ENCODE data around the gene SAPCD1.

SAPCD1 gene

GRCh38 chr6:31769684-31770371, 7.4 kb downstream of the SAPCD1 start:
- H3K4me1 ChIP-seq (ENCODE audit: insufficient read depth, low read length), result no peaks in the 10 kb centered on the region
- H2AFZ ChIP-seq (ENCODE audit: low read depth, low read length), result no peak overlapping the region
- H3K27me3 ChIP-seq (ENCODE audit: insufficient read depth, low read length), result no peaks in the 10 kb centered on the region
- H3K4me3 ChIP-seq (ENCODE audit: low read length), result no peak overlapping the region
- H3K9me3 ChIP-seq (ENCODE audit: low read length), result no peaks in the 10 kb centered on the region
- H3K36me3 ChIP-seq (ENCODE audit: insufficient read depth, low read length), result peaks cover 2% of the 10 kb centered on the region

- Histone ChIP-seq H3K27me3 (ENCODE audit: insufficient read depth, low read length) (no peaks in the 10 kb centered on the region), H3K9me3 (ENCODE audit: low read length) (no peaks in the 10 kb centered on the region), H3K36me3 (ENCODE audit: insufficient read depth, low read length) (no peaks in the 10 kb centered on the region), H3K4me3 (ENCODE audit: low read length) (no peak overlapping the region), H2AFZ (ENCODE audit: low read depth, low read length) (no peak overlapping the region), H3K4me1 (ENCODE audit: insufficient read depth, low read length) (no peaks in the 10 kb centered on the region)
These were observed 8.4 kb downstream of the SAPCD1 start for GRCh38 chr6:31770860-31771259.

- Histone ChIP-seq H2AFZ (ENCODE audit: low read depth, low read length) (no peak overlapping the region), H3K36me3 (ENCODE audit: insufficient read depth, low read length) (no peaks in the 10 kb centered on the region), H3K4me3 (ENCODE audit: low read length) (no peak overlapping the region), H3K9me3 (ENCODE audit: low read length) (no peaks in the 10 kb centered on the region), H3K4me1 (ENCODE audit: insufficient read depth, low read length) (peaks cover under 1% of the 10 kb centered on the region), H3K27me3 (ENCODE audit: insufficient read depth, low read length) (no peaks in the 10 kb centered on the region)
These were observed 9.5 kb downstream of the SAPCD1 start for GRCh38 chr6:31771992-31772358.

GRCh38 chr6:31775184-31775583, 12.7 kb downstream of the SAPCD1 start:
- H3K27me3 ChIP-seq (ENCODE audit: insufficient read depth, low read length), result no peaks in the 10 kb centered on the region
- no peak overlapping the region for H2AFZ ChIP-seq (ENCODE audit: low read depth, low read length)
- H3K36me3 ChIP-seq (ENCODE audit: insufficient read depth, low read length), result peaks cover 19% of the 10 kb centered on the region
- H3K9me3 ChIP-seq (ENCODE audit: low read length), result no peaks in the 10 kb centered on the region
- peaks cover 3% of the 10 kb centered on the region for H3K4me1 ChIP-seq (ENCODE audit: insufficient read depth, low read length)
- H3K4me3 ChIP-seq (ENCODE audit: low read length), result no peak overlapping the region

- Histone ChIP-seq H3K27me3 (ENCODE audit: insufficient read depth, low read length) (no peaks in the 10 kb centered on the region), H3K36me3 (ENCODE audit: insufficient read depth, low read length) (peaks cover 26% of the 10 kb centered on the region), H3K9me3 (ENCODE audit: low read length) (no peaks in the 10 kb centered on the region), H3K4me3 (ENCODE audit: low read length) (no peak overlapping the region), H3K4me1 (ENCODE audit: insufficient read depth, low read length) (peaks cover 3% of the 10 kb centered on the region), H2AFZ (ENCODE audit: low read depth, low read length) (no peak overlapping the region)
These were observed 13.4 kb downstream of the SAPCD1 start for GRCh38 chr6:31775633-31776484.

- Histone ChIP-seq H3K4me3 (ENCODE audit: low read length) (no peak overlapping the region), H3K27me3 (ENCODE audit: insufficient read depth, low read length) (no peaks in the 10 kb centered on the region), H3K9me3 (ENCODE audit: low read length) (no peaks in the 10 kb centered on the region), H3K36me3 (ENCODE audit: insufficient read depth, low read length) (peaks cover 28% of the 10 kb centered on the region), H3K4me1 (ENCODE audit: insufficient read depth, low read length) (peaks cover 3% of the 10 kb centered on the region), H2AFZ (ENCODE audit: low read depth, low read length) (no peak overlapping the region)
These were observed 14.1 kb downstream of the SAPCD1 start for GRCh38 chr6:31776485-31776988.

- no peak within 1 kb of the TSS for H2AFZ ChIP-seq (ENCODE audit: low read depth, low read length)
- H3K4me1 ChIP-seq (ENCODE audit: insufficient read depth, low read length), result peaks cover 3% of the 10 kb centered on the region
These were observed 14.7 kb downstream of the SAPCD1 start, which contains the start of gene VWA7 for GRCh38 chr6:31776989-31777666. Gene VWA7 (minus strand): TSS chr6:31777328. CDS start chr6:31776779, 549 bp downstream.

GRCh38 chr6:31777667-31778050, 15.2 kb downstream of the SAPCD1 start:
- H3K4me3 ChIP-seq (ENCODE audit: low read length), result no peak overlapping the region
- H3K9me3 ChIP-seq (ENCODE audit: low read length), result no peaks in the 10 kb centered on the region
- H3K36me3 ChIP-seq (ENCODE audit: insufficient read depth, low read length), result peaks cover 40% of the 10 kb centered on the region
- no peak overlapping the region for H2AFZ ChIP-seq (ENCODE audit: low read depth, low read length)
- H3K4me1 ChIP-seq (ENCODE audit: insufficient read depth, low read length), result peaks cover 3% of the 10 kb centered on the region
- no peaks in the 10 kb centered on the region for H3K27me3 ChIP-seq (ENCODE audit: insufficient read depth, low read length)

More at GRCh38 chr6:31776989-31777666, 14.7 kb downstream of the SAPCD1 start, which contains the start of gene VWA7:
- no peak within 1 kb of the TSS for H3K4me3 ChIP-seq (ENCODE audit: low read length)
- no peaks in the 10 kb centered on the region for H3K27me3 ChIP-seq (ENCODE audit: insufficient read depth, low read length)
- H3K9me3 ChIP-seq (ENCODE audit: low read length), result no peaks in the 10 kb centered on the region
- H3K36me3 ChIP-seq (ENCODE audit: insufficient read depth, low read length), result peaks cover 34% of the 10 kb centered on the region

- Histone ChIP-seq H3K36me3 (ENCODE audit: insufficient read depth, low read length) (peaks cover 44% of the 10 kb centered on the region), H3K9me3 (ENCODE audit: low read length) (no peaks in the 10 kb centered on the region), H3K4me3 (ENCODE audit: low read length) (no peak overlapping the region), H3K27me3 (ENCODE audit: insufficient read depth, low read length) (no peaks in the 10 kb centered on the region), H3K4me1 (ENCODE audit: insufficient read depth, low read length) (peaks cover 3% of the 10 kb centered on the region), H2AFZ (ENCODE audit: low read depth, low read length) (no peak overlapping the region)
These were observed 15.7 kb downstream of the SAPCD1 start for GRCh38 chr6:31778193-31778592.

GRCh38 chr6:31778999-31779885, 16.8 kb downstream of the SAPCD1 start:
- H3K27me3 ChIP-seq (ENCODE audit: insufficient read depth, low read length), result no peaks in the 10 kb centered on the region
- H3K36me3 ChIP-seq (ENCODE audit: insufficient read depth, low read length), result peaks cover 51% of the 10 kb centered on the region
- peaks cover 3% of the 10 kb centered on the region for H3K4me1 ChIP-seq (ENCODE audit: insufficient read depth, low read length)
- H3K4me3 ChIP-seq (ENCODE audit: low read length), result no peak overlapping the region
- no peak overlapping the region for H2AFZ ChIP-seq (ENCODE audit: low read depth, low read length)
- no peaks in the 10 kb centered on the region for H3K9me3 ChIP-seq (ENCODE audit: low read length)

- Histone ChIP-seq H3K4me3 (ENCODE audit: low read length) (no peak overlapping the region), H2AFZ (ENCODE audit: low read depth, low read length) (no peak overlapping the region), H3K9me3 (ENCODE audit: low read length) (no peaks in the 10 kb centered on the region), H3K36me3 (ENCODE audit: insufficient read depth, low read length) (peaks cover 57% of the 10 kb centered on the region), H3K4me1 (ENCODE audit: insufficient read depth, low read length) (peaks cover 3% of the 10 kb centered on the region), H3K27me3 (ENCODE audit: insufficient read depth, low read length) (no peaks in the 10 kb centered on the region)
These were observed 17.5 kb downstream of the SAPCD1 start for GRCh38 chr6:31779908-31780307.

GRCh38 chr6:31780507-31781243, 18.2 kb downstream of the SAPCD1 start:
- no peak overlapping the region for H3K4me3 ChIP-seq (ENCODE audit: low read length)
- no peaks in the 10 kb centered on the region for H3K27me3 ChIP-seq (ENCODE audit: insufficient read depth, low read length)
- H2AFZ ChIP-seq (ENCODE audit: low read depth, low read length), result no peak overlapping the region
- no peaks in the 10 kb centered on the region for H3K9me3 ChIP-seq (ENCODE audit: low read length)
- H3K36me3 ChIP-seq (ENCODE audit: insufficient read depth, low read length), result peaks cover 65% of the 10 kb centered on the region
- peaks cover 3% of the 10 kb centered on the region for H3K4me1 ChIP-seq (ENCODE audit: insufficient read depth, low read length)
